ENCODE results near the gene CCDC150.

The CCDC150 gene

GRCh38 chr2:196745711-196746110, 106.2 kb downstream of the CCDC150 start:
- in situ Hi-C loops (cut with HindIII; ENCODE audit: low pct_ligation_motif_present, low pct_unique_long_range_greater_than_20kb, low sequenced_read_pairs), result no loop called here
- DNase-seq, result no peak

DNA sequence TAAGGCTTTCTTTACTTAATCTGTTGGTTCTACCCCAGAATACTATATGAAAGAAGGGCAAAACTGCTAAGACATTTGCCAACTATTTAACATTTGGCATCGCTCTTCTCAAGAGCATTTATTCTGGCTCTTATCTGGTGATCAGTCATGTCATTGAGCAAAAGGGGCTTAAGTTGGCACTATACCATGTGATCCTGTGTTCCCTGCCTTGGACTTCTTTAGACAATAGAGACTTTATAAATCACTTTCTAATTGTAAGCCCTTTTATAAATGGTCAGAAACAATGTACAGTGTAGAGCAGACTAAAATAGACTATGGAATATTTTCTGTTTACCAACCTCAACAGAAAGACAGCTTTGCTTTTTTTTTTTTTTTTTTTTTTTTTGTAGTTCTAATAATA, 107.9 kb downstream of the CCDC150 start:
- in situ Hi-C loops (cut with HindIII; ENCODE audit: low pct_ligation_motif_present, low pct_unique_long_range_greater_than_20kb, low sequenced_read_pairs), result no loop called here
- DNase-seq, result no peak

DNA sequence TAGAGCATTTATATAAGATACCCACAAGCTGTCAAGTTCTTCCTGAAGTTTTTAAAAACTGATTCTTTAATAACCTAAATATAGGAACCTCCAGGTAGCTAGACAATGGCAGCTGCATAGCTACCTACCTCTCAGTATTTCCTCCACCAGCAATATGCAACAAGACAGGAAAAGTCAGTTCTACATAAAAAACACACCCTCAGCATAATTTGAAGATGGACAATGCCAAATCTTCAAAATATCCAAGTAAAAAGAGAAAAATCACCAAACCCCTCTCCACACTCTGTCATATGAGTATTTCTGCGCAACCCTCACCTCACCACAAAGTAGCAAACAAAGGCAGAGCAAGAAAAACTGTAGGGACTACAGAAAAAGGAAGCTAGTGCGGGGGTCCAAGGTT, 108.6 kb downstream of the CCDC150 start:
- DNase-seq, result no peak
- in situ Hi-C loops (cut with HindIII; ENCODE audit: low pct_ligation_motif_present, low pct_unique_long_range_greater_than_20kb, low sequenced_read_pairs), result no loop called here

GRCh38 chr2:196750291-196750923, 110.9 kb downstream of the CCDC150 start:
- in situ Hi-C loops (cut with HindIII; ENCODE audit: low pct_ligation_motif_present, low pct_unique_long_range_greater_than_20kb, low sequenced_read_pairs), result no loop called here
- no peak for DNase-seq

DNA sequence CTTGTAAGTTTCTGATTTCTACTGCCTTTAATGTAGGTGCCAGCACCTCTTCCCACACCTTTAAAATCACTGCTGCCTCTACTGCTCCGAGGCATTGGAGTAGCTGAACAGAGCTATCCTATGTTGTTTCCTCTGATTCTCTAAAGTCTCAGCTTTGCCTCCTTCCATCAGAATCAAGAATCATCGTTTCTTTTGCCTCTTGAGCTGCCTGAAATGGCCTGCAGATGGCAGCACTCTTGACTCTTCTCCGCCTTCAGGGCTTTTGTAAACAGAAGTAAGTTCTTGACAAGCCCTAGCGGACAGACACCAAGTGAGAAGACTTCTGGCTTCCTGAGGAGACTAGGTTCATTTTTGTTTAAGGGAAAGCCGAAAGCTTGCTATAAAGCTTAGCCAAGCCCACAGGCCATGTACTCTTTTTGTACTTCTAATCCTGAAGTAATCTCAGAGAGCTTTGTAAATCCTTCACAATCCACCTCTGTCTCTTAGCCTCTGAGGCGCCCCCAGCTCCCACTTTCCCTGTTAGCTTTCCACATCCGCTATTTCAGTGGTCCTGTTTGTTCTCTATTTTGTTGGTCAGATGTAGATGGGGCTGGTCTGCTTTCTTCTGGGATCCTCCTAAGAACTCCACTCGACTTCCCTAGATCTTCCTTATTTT, 111.6 kb downstream of the CCDC150 start:
- DNase-seq, result peak; percentile 55
- in situ Hi-C loops (cut with HindIII; ENCODE audit: low pct_ligation_motif_present, low pct_unique_long_range_greater_than_20kb, low sequenced_read_pairs), result no loop called here

DNA sequence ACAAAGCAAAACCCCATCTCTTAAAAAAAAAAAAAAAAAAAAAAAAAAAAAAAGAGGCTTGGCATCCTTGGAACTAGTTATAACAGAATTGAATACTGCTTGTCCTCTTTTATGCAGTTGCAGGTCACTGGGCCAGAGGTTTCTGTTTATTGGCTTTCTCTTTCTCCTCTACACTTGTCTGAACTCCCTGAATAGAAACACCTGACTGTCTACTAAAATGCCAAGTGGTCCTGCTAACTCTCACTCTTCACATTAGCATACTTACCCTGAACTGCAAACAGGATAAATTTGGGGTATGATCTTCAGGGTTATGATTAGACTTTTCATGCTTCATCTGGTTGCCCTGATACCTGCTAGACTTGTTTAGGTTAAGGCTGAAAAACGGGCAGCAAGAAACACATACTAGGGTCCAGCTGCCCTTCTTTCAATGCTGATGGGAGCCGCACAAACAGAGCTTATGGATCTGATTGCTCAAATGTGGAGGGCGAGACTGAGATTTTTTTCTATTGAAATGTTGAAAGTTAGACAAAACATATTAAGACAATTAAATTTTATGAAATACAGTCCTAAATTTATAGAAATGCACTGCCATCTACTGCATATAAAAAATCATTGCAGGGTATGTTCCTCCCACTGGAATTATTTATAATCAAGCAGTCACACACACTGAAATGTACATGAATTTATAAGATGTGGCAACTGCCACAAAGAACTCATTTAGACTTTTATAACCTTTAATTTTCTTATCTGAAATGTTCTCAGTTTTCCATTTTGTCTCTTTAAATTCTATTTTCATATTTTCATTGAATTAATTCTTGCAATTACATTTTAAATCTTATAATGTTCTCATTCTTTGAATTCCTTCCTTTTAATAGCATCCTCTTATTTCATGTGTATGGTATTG, 119.2 kb downstream of the CCDC150 start:
- in situ Hi-C loops (cut with HindIII; ENCODE audit: low pct_ligation_motif_present, low pct_unique_long_range_greater_than_20kb, low sequenced_read_pairs), result no loop called here
- DNase-seq, result peak; percentile 35

DNA sequence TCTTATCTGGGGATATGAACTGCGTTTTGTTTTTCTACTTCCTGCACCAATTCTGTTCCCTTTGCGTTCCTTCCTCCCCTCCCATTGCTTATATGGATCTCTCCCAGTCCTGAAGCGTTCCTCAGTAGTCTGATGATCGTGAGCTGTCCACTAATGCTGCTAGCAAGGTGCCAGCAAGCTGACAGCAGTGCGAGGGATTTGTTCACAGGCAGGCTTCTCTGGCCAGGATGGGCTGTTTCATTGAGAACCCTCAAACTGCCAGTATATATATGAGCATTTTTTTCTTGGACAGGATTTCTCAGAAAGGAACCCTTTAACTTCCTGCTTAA, 119.8 kb downstream of the CCDC150 start:
- no peak for DNase-seq
- in situ Hi-C loops (cut with HindIII; ENCODE audit: low pct_ligation_motif_present, low pct_unique_long_range_greater_than_20kb, low sequenced_read_pairs), result no loop called here

DNA sequence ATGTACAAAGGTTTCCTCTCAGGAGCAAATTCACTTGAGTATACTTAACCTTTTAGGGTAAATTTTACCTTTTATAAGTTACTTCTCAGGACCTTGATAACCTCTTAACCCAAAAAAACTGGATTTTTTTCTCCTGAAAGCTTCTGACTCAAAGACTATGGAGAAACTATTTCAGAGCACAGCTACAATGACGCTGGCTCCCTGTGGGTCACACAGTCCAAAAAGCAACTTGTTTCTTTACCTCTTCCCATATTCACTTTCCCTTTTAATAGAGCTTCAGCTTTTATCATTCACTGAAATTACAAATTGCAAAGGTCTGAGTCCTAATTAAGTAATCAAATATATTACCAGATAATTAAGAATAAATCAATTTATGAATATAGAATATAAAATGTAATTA, 127.6 kb downstream of the CCDC150 start:
- in situ Hi-C loops (cut with HindIII; ENCODE audit: low pct_ligation_motif_present, low pct_unique_long_range_greater_than_20kb, low sequenced_read_pairs), result no loop called here
- no peak for DNase-seq
